Hematopoietic multipotent progenitor cell (in vitro differentiated cells): ENCODE data around the gene PRSS21. TPM values are rescaled to one million over a fixed set of nuclear protein-coding genes. Genes with fewer than 3 reads are reported as not detected.

Experiments used
- DNase-seq, 3 donors: peaks; one replicate each; pipeline ENCODE4 v3.0.0-alpha.2; 2011 to 2015; ENCODE audit warnings: low read depth in 2 of 3, low spot score in 2 of 3
- small RNA-seq: library from RNA; depleted of rRNA; stranded (forward); fragments of <200 nt; gene quantifications from one replicate; pipeline ENCODE3, GENCODE V24; 2012
- total RNA-seq: library from RNA; depleted of rRNA; stranded (reverse); fragments of >200 nt; gene quantifications from one replicate; pipeline ENCODE4 v1.2.3, GENCODE V29; 2012

Gene PRSS21
- total RNA-seq, 1 donor: 27.2 TPM

DNA sequence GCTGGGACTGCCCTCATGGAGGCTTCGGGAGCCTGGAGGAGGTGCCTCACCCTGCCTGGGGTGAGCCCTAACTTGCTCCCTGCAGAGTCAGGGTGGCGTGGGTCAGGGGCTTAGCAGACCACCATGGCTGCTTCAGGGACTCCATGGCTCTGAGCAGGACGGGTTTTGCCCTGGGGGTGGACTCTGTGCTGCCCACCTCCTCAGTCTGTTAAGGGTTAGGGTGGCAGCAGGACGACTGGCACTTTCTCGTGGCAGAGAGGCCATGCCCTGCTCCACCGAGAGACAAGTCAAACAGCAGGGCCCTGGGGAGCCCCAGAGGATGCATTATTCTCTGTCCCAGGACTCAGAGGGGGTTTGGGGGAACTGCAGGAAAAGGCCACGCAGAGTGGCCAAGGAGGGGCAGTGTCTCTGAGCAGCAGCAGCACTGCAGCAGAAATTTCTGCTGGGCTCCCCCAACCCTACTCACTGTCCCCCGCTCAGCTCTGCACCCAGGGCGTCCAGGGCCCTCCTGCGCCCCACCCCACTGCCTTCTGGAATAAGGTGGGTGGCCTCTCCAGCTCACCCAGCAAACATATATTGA, 42.7 kb downstream of the PRSS21 start:
- DNase-seq: no peak

DNA sequence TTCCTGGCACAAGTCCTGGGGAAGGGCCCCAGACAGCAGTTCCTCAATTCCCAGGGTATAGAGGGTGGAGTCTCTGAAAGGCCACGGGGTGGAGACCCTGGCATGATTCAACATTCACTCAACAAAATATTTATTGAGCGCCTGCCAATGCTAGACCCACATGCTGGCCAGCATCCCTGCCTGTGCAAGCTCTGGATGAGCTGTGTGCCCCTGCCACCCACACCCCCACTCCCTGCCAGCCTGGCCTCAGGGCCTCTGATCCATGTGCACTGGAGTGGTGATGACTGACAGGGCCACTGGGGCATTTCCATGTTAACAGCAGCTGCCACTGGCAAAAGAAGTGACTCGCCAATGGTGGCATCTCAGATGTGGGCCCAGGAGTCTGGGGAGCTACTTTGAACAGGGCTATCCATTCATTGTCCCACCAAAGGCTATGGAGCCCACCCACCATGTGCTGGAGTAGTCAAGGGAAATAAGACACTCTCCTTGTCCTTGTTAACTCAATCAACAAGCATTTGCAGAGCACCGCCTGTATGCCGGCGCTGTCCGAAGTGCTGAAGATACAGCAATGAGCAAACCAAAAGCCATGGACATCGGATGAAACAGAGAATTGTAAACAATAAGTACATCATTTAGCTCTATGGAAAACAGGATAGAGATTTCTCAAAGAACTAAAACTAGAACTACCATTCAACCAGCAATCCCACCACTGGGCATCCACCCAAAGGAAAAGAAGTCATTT, 44.0 kb downstream of the PRSS21 start:
- peak in 1 of 3 donors; percentile 47 for DNase-seq

DNA sequence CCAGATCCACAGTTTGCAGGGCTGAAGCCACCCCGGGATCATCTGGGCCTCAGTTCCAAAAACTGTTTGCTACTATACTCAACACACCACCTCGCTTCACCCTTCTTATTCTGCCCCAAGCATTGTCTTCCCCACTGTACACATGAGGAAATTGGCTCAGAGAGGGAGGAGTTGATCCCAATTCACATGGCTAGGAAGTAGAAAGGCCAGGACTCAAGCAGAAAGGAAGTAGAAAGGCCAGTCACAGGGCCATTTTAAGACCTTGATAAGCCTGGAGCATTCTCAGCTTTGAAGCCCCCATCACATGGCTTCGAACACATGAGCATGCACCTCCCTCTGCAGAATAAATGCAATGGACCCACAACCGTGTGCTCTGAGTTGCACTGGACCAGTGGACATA, 48.6 kb downstream of the PRSS21 start:
- no peak for DNase-seq

DNA sequence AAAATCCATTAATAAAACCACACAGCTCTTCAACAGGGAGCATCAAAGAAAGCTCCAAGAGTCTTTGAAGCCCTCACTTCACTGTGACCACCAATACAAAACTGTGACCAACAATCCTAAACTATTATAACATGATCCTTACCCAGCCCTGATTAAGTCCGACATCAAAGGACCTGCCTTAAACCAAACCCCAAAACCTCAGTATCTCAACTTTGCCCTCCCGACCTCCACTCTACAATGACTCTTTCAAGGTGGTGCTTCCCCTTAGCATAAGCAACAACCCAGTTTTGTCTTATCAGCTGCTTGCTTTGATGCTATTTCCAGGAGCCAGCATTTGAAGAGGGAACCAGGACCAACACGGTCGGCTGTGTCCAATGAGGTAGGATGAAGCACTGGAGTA, 49.4 kb downstream of the PRSS21 start:
- no peak for DNase-seq

DNA sequence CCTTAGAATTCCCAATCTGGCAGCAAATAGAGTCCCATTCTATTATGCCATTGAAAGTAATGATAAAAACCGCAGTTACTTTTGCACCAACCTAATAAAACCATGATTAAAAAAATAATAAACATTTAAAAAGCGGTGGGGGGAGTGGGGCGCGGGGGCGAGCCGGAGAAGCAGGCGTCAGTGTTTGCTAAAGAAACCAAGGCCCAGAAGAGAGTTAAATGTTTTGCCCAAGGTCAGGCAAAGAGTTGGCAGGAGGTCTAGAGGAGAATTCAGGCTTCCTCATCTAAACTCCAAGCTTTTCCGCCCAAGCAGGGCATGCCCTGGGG, 50.6 kb downstream of the PRSS21 start:
- DNase-seq: no peak

DNA sequence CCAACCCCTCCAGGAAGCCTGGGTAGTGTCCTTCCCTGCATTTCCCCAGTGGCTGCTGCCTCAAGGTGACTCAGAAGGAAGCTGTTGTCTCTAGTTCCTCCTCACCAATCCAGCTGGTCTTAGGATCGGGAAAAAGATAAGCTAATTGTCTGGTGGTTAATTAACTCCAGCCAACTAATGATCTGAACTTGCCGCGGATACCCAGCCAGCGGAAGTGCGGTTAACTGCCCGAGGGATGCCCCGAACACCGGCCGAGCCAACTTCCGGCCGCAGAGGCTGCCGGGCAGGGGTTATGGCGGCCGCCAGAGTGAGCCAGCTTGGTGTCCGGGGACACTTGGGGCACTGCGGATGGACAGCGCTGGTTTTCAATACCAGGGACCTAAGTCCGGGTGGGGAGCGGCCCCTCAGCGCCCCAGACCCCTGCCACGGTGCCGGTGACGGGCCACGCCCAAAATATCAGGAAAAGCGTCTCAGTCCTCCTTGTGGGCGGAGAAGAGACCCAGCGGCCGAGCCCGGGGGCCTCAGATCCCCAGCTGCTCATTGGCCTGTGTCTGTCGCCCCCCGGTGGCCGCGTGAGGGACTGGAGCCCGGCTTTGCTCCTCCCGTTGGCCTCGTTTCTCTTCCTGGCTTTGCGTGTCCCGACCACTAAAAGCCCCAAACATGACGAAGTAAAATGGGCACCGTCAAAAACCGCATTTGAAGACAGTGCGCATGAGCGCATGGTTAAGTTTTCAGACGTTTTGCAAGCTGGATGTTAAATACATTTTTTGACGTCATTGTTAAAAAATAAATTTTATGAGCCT, 51.2 kb downstream of the PRSS21 start:
- DNase-seq: peak; percentile 91 to 98 (median 98)

Small RNA genes lying within 50 kb of the gene (small RNA-seq; reads per million reads assigned to genes)
- not detected for gene SNORA3C

Other genes starting within 250 kb of the PRSS21 start
- 19.4 TPM for gene KCTD5, start 134.7 kb upstream of the PRSS21 start, total RNA-seq
- gene PRSS27, start 97.0 kb upstream of the PRSS21 start, total RNA-seq: 3.2 TPM
- 130 TPM for gene SRRM2, start 64.6 kb upstream of the PRSS21 start, total RNA-seq
- 263 TPM for gene ELOB, start 40.0 kb upstream of the PRSS21 start, total RNA-seq
- not detected for gene PRSS33, start 29.7 kb upstream of the PRSS21 start, total RNA-seq
- 0.27 TPM for gene PRSS41, start 18.8 kb upstream of the PRSS21 start, total RNA-seq
- gene ZG16B, start 13.1 kb downstream of the PRSS21 start, total RNA-seq: 4.3 TPM
- gene PRSS22, start 40.9 kb downstream of the PRSS21 start, total RNA-seq: not detected
- gene FLYWCH2, start 66.0 kb downstream of the PRSS21 start, total RNA-seq: 54.1 TPM
- gene FLYWCH1, start 94.7 kb downstream of the PRSS21 start, total RNA-seq: 28.3 TPM
- gene KREMEN2, start 147.0 kb downstream of the PRSS21 start, total RNA-seq: under 0.01 TPM
- 19.4 TPM for gene PAQR4, start 152.1 kb downstream of the PRSS21 start, total RNA-seq
- 7.3 TPM for gene PKMYT1, start 163.2 kb downstream of the PRSS21 start, total RNA-seq
- gene CLDN9, start 195.7 kb downstream of the PRSS21 start, total RNA-seq: 0.27 TPM
- 0.27 TPM for gene CLDN6, start 200.9 kb downstream of the PRSS21 start, total RNA-seq
- 7.8 TPM for gene TNFRSF12A, start 203.1 kb downstream of the PRSS21 start, total RNA-seq
- 17.8 TPM for gene HCFC1R1, start 206.7 kb downstream of the PRSS21 start, total RNA-seq
- 45.0 TPM for gene THOC6, start 206.8 kb downstream of the PRSS21 start, total RNA-seq
- gene BICDL2, start 219.7 kb downstream of the PRSS21 start, total RNA-seq: not detected
- 0.27 TPM for gene MMP25, start 229.3 kb downstream of the PRSS21 start, total RNA-seq
- 0.54 TPM for gene IL32, start 248.4 kb downstream of the PRSS21 start, total RNA-seq